Aorta (tissue), 5 donors: ENCODE results near the gene TRAPPC5. TPM values are rescaled to one million over a fixed set of nuclear protein-coding genes. Genes with fewer than 3 reads are reported as not detected.

Experiments
- ATAC-seq: fragments of 200-7000 bp; cut with Tn5 transposase; one replicate; pipeline ENCODE4 v1.9.1; 2022; ENCODE audit warnings: moderate library complexity; ENCODE audit not compliant: low FRiP score
- DNase-seq, 2 donors: peaks; one replicate each; pipeline ENCODE4 v3.0.0-alpha.2; 2020
- H3K27ac ChIP-seq, 2 donors: one replicate each; pipeline ENCODE4 v1.5.1; 2013; ENCODE audit warnings: low read length in 2 of 2, mild to moderate bottlenecking in 2 of 2, moderate library complexity in 2 of 2, control low read depth in 1 of 2, inconsistent platforms in 1 of 2, low read depth in 1 of 2
- H3K27me3 ChIP-seq, 2 donors: one replicate each; pipeline ENCODE4 v1.6.1; 2013; ENCODE audit warnings: control low read depth in 1 of 2, low read length in 1 of 2, mild to moderate bottlenecking in 1 of 2, moderate library complexity in 1 of 2; ENCODE audit not compliant: insufficient read depth in 2 of 2, control insufficient read depth in 1 of 2
- H3K36me3 ChIP-seq, 2 donors: one replicate each; pipeline ENCODE4 v1.6.1; 2013; ENCODE audit warnings: control low read depth in 1 of 2, low read length in 1 of 2, mild to moderate bottlenecking in 1 of 2; ENCODE audit not compliant: insufficient read depth in 2 of 2, control insufficient read depth in 1 of 2
- H3K4me1 ChIP-seq, 2 donors: one replicate each; pipeline ENCODE4 v1.6.1; 2013; ENCODE audit warnings: low read length in 2 of 2, control low read depth in 1 of 2, mild to moderate bottlenecking in 1 of 2, moderate library complexity in 1 of 2; ENCODE audit not compliant: insufficient read depth in 2 of 2, control insufficient read depth in 1 of 2
- H3K4me3 ChIP-seq, 2 donors: one replicate each; pipeline ENCODE4 v1.5.1; 2013; ENCODE audit warnings: low read length in 2 of 2, control low read depth in 1 of 2, mild to moderate bottlenecking in 1 of 2
- H3K9me3 ChIP-seq: one replicate; pipeline ENCODE4 v1.6.1; 2013; ENCODE audit warnings: mild to moderate bottlenecking, low read length; ENCODE audit not compliant: control insufficient read depth
- WGBS, 2 donors: extraction: QIAGEN DNeasy Blood & Tissue Kit; methylation state at CpG; one replicate each; pipeline ENCODE4 v1.1.7; 2013; 5-methylcytosine and 5-hydroxymethylcytosine counted together
- intact Hi-C, 2 donors: fragments of 100-400 bp; cut with DNase I; formaldehyde crosslinking; loops; one replicate each; pipeline versions ENCODE4 v1.14.2 to v1.15.0; 2022
- polyA plus RNA-seq, 2 donors: library from polyadenylated mRNA; stranded (reverse); fragments of 200-250 nt; gene quantifications; one replicate each; pipeline ENCODE4 v1.2.3, GENCODE V29; 2013
- total RNA-seq, 2 donors: library from RNA; stranded (reverse); fragmentation: NEBNext Ultra II Directional; extraction: Animal tissue kit (Norgen Biotek cat#: 25700); gene quantifications; one replicate each; pipeline ENCODE4 v1.2.1, GENCODE V29; 2021
- donor health status: healthy with polysubstance abuse.
- donor health status: Bipolar disorder and iron deficiency.
- donor health status: DM: no; HTN: no; CAD: no.
- donor health status: DM: no; HTN: no; CAD: no.
- donor health status: DM: yes; HTN: yes; CAD: no.

TRAPPC5 gene
- total and polyA plus RNA-seq, 4 donors = 26.8 to 79.6 (median 57.1) TPM

DNA sequence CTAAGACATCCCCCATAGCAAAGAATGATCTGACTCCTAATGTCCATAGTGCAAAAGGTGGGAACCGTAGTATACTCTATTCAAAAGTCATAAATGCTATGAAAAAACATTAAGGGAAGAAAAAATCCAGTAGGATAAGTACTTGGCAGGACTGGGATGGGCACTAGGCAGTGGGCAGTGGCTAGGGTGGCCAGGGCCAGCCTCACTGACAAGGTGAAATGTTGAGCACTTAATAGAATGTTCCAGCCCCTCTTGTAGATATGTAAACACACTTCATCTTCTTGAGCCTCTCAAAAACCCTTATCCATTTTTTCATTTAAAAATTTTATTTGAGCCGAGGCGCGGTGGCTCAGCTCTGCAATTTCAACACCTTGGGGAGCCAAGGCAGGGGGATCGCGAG is 52.7 kb downstream of the TRAPPC5 start:
- ATAC-seq (no peak), DNase-seq (no peak)
- Histone ChIP-seq H3K27ac (no peak overlapping the region), H3K4me1 (no peaks in the 10 kb centered on the region), H3K36me3 (no peaks in the 10 kb centered on the region), H3K9me3 (no peaks in the 10 kb centered on the region), H3K4me3 (no peak overlapping the region), H3K27me3 (no peaks in the 10 kb centered on the region)
- 71 to 80% methylated on average over 6 of the region's 6 CpGs for WGBS, 2 donors
- intact Hi-C loops = no loop called here

GRCh38 chr19:7734220-7735203 is 53.9 kb downstream of the TRAPPC5 start:
- intact Hi-C loops = no loop called here

DNA sequence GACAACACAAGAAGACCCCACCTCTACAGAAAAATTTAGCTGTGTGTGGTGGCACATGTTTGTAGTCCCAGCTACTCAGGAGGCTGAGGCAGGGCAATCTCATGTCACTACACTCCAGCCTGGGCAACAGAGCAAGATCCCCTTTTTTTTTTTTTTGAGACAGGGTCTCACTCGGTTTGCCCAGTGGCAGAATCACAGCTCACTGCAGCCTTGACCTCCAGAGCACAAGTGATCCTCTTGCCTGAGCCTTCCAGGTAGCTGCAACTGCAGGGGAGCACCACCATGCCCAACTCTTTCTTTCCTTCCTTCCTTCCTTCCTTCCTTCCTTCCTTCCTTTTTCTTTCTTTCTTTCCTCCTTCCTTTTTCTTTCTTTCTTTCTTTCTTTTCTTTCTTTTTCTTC is 55.5 kb downstream of the TRAPPC5 start:
- intact Hi-C loops = no loop called here
- Histone ChIP-seq H3K27ac (no peak overlapping the region), H3K27me3 (no peaks in the 10 kb centered on the region), H3K4me3 (no peak overlapping the region), H3K36me3 (no peaks in the 10 kb centered on the region), H3K4me1 (no peaks in the 10 kb centered on the region), H3K9me3 (no peaks in the 10 kb centered on the region)
- ATAC-seq (no peak), DNase-seq (no peak)
- WGBS, 2 donors = 50 to 51% methylated on average over 1 of the region's 1 CpG

More at GRCh38 chr19:7734220-7735203, 53.9 kb downstream of the TRAPPC5 start:
- H3K27ac ChIP-seq = no peak overlapping the region
- no peaks in the 10 kb centered on the region for H3K27me3 ChIP-seq
- no peaks in the 10 kb centered on the region for H3K36me3 ChIP-seq
- ATAC-seq = no peak
- no peak overlapping the region for H3K4me3 ChIP-seq
- no peak for DNase-seq
- 59 to 63% methylated on average over 12 of the region's 12 CpGs for WGBS, 2 donors
- H3K4me1 ChIP-seq = no peaks in the 10 kb centered on the region
- H3K9me3 ChIP-seq = no peaks in the 10 kb centered on the region

GRCh38 chr19:7737215-7737614 is 56.6 kb downstream of the TRAPPC5 start:
- WGBS, 2 donors = 83 to 86% methylated on average over 11 of the region's 11 CpGs
- no peak for DNase-seq
- intact Hi-C loops = no loop called here

More at GRCh38 chr19:7737215-7737614, 56.6 kb downstream of the TRAPPC5 start:
- no peaks in the 10 kb centered on the region for H3K27me3 ChIP-seq
- no peak overlapping the region for H3K27ac ChIP-seq
- no peak for ATAC-seq
- H3K4me1 ChIP-seq = no peaks in the 10 kb centered on the region
- H3K9me3 ChIP-seq = no peaks in the 10 kb centered on the region
- H3K36me3 ChIP-seq = no peaks in the 10 kb centered on the region
- H3K4me3 ChIP-seq = no peak overlapping the region

Other genes starting within 250 kb of the TRAPPC5 start
- 1 to 10 TPM; 1.9 TPM for gene PEX11G, start 191.8 kb upstream of the TRAPPC5 start, total RNA-seq
- 1 to 10 TPM; 4.0 to 5.3 TPM for gene PEX11G, start 191.8 kb upstream of the TRAPPC5 start, polyA plus RNA-seq
- gene ZNF358, start 164.7 kb upstream of the TRAPPC5 start, total RNA-seq = 10 to 100 TPM; 52.0 to 61.1 TPM
- gene ZNF358, start 164.7 kb upstream of the TRAPPC5 start, polyA plus RNA-seq = 100 to 1,000 TPM in 1 of 2 donors, 10 to 100 TPM in 1; 49.1 to 119 TPM
- gene MCOLN1, start 158.2 kb upstream of the TRAPPC5 start, total RNA-seq = 10 to 100 TPM; 21.2 to 36.0 TPM
- gene MCOLN1, start 158.2 kb upstream of the TRAPPC5 start, polyA plus RNA-seq = 10 to 100 TPM; 14.5 to 34.6 TPM
- 100 to 1,000 TPM in 1 of 2 donors, 10 to 100 TPM in 1; 90.3 to 136 TPM for gene PNPLA6, start 145.1 kb upstream of the TRAPPC5 start, total RNA-seq
- 10 to 100 TPM; 25.0 to 92.3 TPM for gene PNPLA6, start 145.1 kb upstream of the TRAPPC5 start, polyA plus RNA-seq
- gene CAMSAP3, start 85.0 kb upstream of the TRAPPC5 start, total RNA-seq = not detected
- 1 to 10 TPM in 1 of 2 donors, under 1 TPM in 1; 0.05 to 5.0 TPM for gene CAMSAP3, start 85.0 kb upstream of the TRAPPC5 start, polyA plus RNA-seq
- gene XAB2, start 51.3 kb upstream of the TRAPPC5 start, total RNA-seq = 10 to 100 TPM; 25.4 to 34.1 TPM
- gene XAB2, start 51.3 kb upstream of the TRAPPC5 start, polyA plus RNA-seq = 10 to 100 TPM; 17.0 to 93.8 TPM
- 10 to 100 TPM; 81.2 to 95.7 TPM for gene PET100, start 51.0 kb upstream of the TRAPPC5 start, total RNA-seq
- gene PET100, start 51.0 kb upstream of the TRAPPC5 start, polyA plus RNA-seq = 10 to 100 TPM; 67.6 to 96.4 TPM
- gene PCP2, start 47.1 kb upstream of the TRAPPC5 start, total RNA-seq = not detected
- not detected for gene PCP2, start 47.1 kb upstream of the TRAPPC5 start, polyA plus RNA-seq
- gene STXBP2, start 43.7 kb upstream of the TRAPPC5 start, total RNA-seq = 10 to 100 TPM; 30.3 to 35.4 TPM
- gene STXBP2, start 43.7 kb upstream of the TRAPPC5 start, polyA plus RNA-seq = 10 to 100 TPM; 11.4 to 27.4 TPM
- gene RETN, start 11.8 kb upstream of the TRAPPC5 start, total RNA-seq = not detected
- 1 to 10 TPM in 1 of 2 donors, not detected in 1; 2.6 TPM for gene RETN, start 11.8 kb upstream of the TRAPPC5 start, polyA plus RNA-seq
- 1 to 10 TPM in 1 of 2 donors, under 1 TPM in 1; 0.63 to 4.3 TPM for gene MCEMP1, start 3.7 kb upstream of the TRAPPC5 start, total RNA-seq
- 1 to 10 TPM in 1 of 2 donors, under 1 TPM in 1; 0.10 to 8.3 TPM for gene MCEMP1, start 3.7 kb upstream of the TRAPPC5 start, polyA plus RNA-seq
- gene FCER2, start 21.3 kb downstream of the TRAPPC5 start, total RNA-seq = 1 to 10 TPM in 1 of 2 donors, under 1 TPM in 1; 0.36 to 2.9 TPM
- not detected for gene FCER2, start 21.3 kb downstream of the TRAPPC5 start, polyA plus RNA-seq
- 10 to 100 TPM in 1 of 2 donors, 1 to 10 TPM in 1; 2.8 to 26.8 TPM for gene CLEC4G, start 51.3 kb downstream of the TRAPPC5 start, total RNA-seq
- gene CLEC4G, start 51.3 kb downstream of the TRAPPC5 start, polyA plus RNA-seq = 1 to 10 TPM in 1 of 2 donors, not detected in 1; 2.3 TPM
- gene CD209, start 66.7 kb downstream of the TRAPPC5 start, total RNA-seq = 10 to 100 TPM; 19.2 to 63.9 TPM
- 1 to 10 TPM; 1.0 to 3.1 TPM for gene CD209, start 66.7 kb downstream of the TRAPPC5 start, polyA plus RNA-seq
- not detected for gene CLEC4M, start 82.4 kb downstream of the TRAPPC5 start, total RNA-seq
- gene CLEC4M, start 82.4 kb downstream of the TRAPPC5 start, polyA plus RNA-seq = under 1 TPM in 1 of 2 donors, not detected in 1; 0.50 TPM
- 10 to 100 TPM; 13.0 to 13.4 TPM for gene EVI5L, start 149.4 kb downstream of the TRAPPC5 start, total RNA-seq
- gene EVI5L, start 149.4 kb downstream of the TRAPPC5 start, polyA plus RNA-seq = 10 to 100 TPM in 1 of 2 donors, 1 to 10 TPM in 1; 4.3 to 11.9 TPM
- gene PRR36, start 193.6 kb downstream of the TRAPPC5 start, total RNA-seq = under 1 TPM in 1 of 2 donors, not detected in 1; 0.09 TPM
- under 1 TPM in 1 of 2 donors, not detected in 1; 0.13 TPM for gene PRR36, start 193.6 kb downstream of the TRAPPC5 start, polyA plus RNA-seq
- under 1 TPM in 1 of 2 donors, not detected in 1; 0.60 TPM for gene LRRC8E, start 207.7 kb downstream of the TRAPPC5 start, total RNA-seq
- not detected for gene LRRC8E, start 207.7 kb downstream of the TRAPPC5 start, polyA plus RNA-seq
- gene MAP2K7, start 223.0 kb downstream of the TRAPPC5 start, total RNA-seq = 10 to 100 TPM; 26.6 to 34.3 TPM
- gene MAP2K7, start 223.0 kb downstream of the TRAPPC5 start, polyA plus RNA-seq = 10 to 100 TPM; 14.7 to 23.3 TPM
- gene TGFBR3L, start 234.0 kb downstream of the TRAPPC5 start, total RNA-seq = under 1 TPM in 1 of 2 donors, not detected in 1; 0.84 TPM
- 1 to 10 TPM in 1 of 2 donors, not detected in 1; 1.5 TPM for gene TGFBR3L, start 234.0 kb downstream of the TRAPPC5 start, polyA plus RNA-seq
- 10 to 100 TPM; 20.0 to 26.6 TPM for gene SNAPC2, start 239.5 kb downstream of the TRAPPC5 start, total RNA-seq
- 10 to 100 TPM; 12.0 to 22.6 TPM for gene SNAPC2, start 239.5 kb downstream of the TRAPPC5 start, polyA plus RNA-seq
- 1 to 10 TPM; 1.9 to 2.5 TPM for gene CTXN1, start 245.3 kb downstream of the TRAPPC5 start, total RNA-seq
- gene CTXN1, start 245.3 kb downstream of the TRAPPC5 start, polyA plus RNA-seq = under 1 TPM in 1 of 2 donors, not detected in 1; 0.51 TPM